ENCODE measurements around the gene STARD9.
"Not testable (repeated sequence)": the region's sequence is repeated elsewhere in the genome, so short reads cannot be mapped to it uniquely, and the experiment has no call there.

The STARD9 gene

GRCh38 chr15:42575188-42576039 is at the start of gene STARD9:
TSS of gene STARD9 (plus strand) at chr15:42575606. CDS start at chr15:42575716, 110 bp downstream.
- peak; percentile 98 for DNase-seq

GRCh38 chr15:42528970-42529369 is 46.4 kb upstream of the STARD9 start:
- DNase-seq: no peak

GRCh38 chr15:42533246-42533645 is 42.2 kb upstream of the STARD9 start:
- DNase-seq: no peak

- DNase-seq: no peak
These were observed 30.4 kb upstream of the STARD9 start for GRCh38 chr15:42544853-42545629.

GRCh38 chr15:42547918-42548248 is 27.5 kb upstream of the STARD9 start:
- peak; percentile 9 for DNase-seq

- peak; percentile 78 for DNase-seq
These were observed 27.0 kb upstream of the STARD9 start, which contains the start of the genes HAUS2 and LRRC57 for GRCh38 chr15:42548249-42549031. TSS of gene HAUS2 (plus strand) at chr15:42548838. CDS start at chr15:42548873, 35 bp downstream. TSS of gene LRRC57 (minus strand) at chr15:42548793. CDS start at chr15:42548434, 359 bp downstream.

- peak; percentile 5 for DNase-seq
These were observed 26.3 kb upstream of the STARD9 start for GRCh38 chr15:42549032-42549491.

- DNase-seq: no peak
These were observed 25.5 kb upstream of the STARD9 start for GRCh38 chr15:42549741-42550392.

GRCh38 chr15:42553554-42553953 is 21.9 kb upstream of the STARD9 start:
- DNase-seq: no peak

GRCh38 chr15:42556550-42557207 is 18.7 kb upstream of the STARD9 start:
- DNase-seq: not testable (repeated sequence)

- no peak for DNase-seq
These were observed 16.7 kb upstream of the STARD9 start for GRCh38 chr15:42558739-42559138.

GRCh38 chr15:42576040-42576594 is 711 bp downstream of the STARD9 start:
- DNase-seq: no peak

- no peak for DNase-seq
These were observed 1.4 kb downstream of the STARD9 start for GRCh38 chr15:42576776-42577175.

GRCh38 chr15:42577514-42578031 is 2.2 kb downstream of the STARD9 start:
- peak; percentile 84 for DNase-seq

GRCh38 chr15:42578984-42579537 is 3.7 kb downstream of the STARD9 start:
- no peak for DNase-seq

GRCh38 chr15:42581272-42581730 is 5.9 kb downstream of the STARD9 start:
- DNase-seq: peak; percentile 67

- DNase-seq: no peak
These were observed 7.4 kb downstream of the STARD9 start for GRCh38 chr15:42582569-42583375.

- peak; percentile 22 for DNase-seq
These were observed 8.8 kb downstream of the STARD9 start for GRCh38 chr15:42584031-42584765.

- no peak for DNase-seq
These were observed 15.3 kb downstream of the STARD9 start for GRCh38 chr15:42590619-42591237.

Data from fibroblast of upper back skin (primary cell).